Liver (tissue), 9 donors: ENCODE measurements around the gene FAM151B. TPM values are rescaled to one million over a fixed set of nuclear protein-coding genes. Genes with fewer than 3 reads are reported as not detected.

Experiments
- DNase-seq: peaks from one replicate; pipeline ENCODE4 v3.0.0-alpha.2; 2017; ENCODE audit warnings: low spot score
- H3K27ac ChIP-seq, 2 donors: one replicate each; pipeline ENCODE4 v1.7.0; 2013; ENCODE audit warnings: inconsistent platforms in 2 of 2, low read length in 2 of 2, control low read depth in 1 of 2, low read depth in 1 of 2, mild to moderate bottlenecking in 1 of 2
- H3K27me3 ChIP-seq, 4 donors: one replicate each; pipeline versions ENCODE4 v1.6.1 to v1.7.0; 2013; ENCODE audit warnings: low read length in 3 of 4, inconsistent platforms in 1 of 4, mild to moderate bottlenecking in 1 of 4, moderate library complexity in 1 of 4; ENCODE audit not compliant: control insufficient read depth in 4 of 4, insufficient read depth in 4 of 4
- H3K36me3 ChIP-seq, 4 donors: one replicate each; pipeline versions ENCODE4 v1.6.1 to v1.7.0; 2013; ENCODE audit warnings: low read length in 3 of 4, mild to moderate bottlenecking in 3 of 4, low read depth in 1 of 4, moderate library complexity in 1 of 4; ENCODE audit not compliant: control insufficient read depth in 4 of 4, insufficient read depth in 3 of 4
- H3K4me1 ChIP-seq, 4 donors: one replicate each; pipeline versions ENCODE4 v1.6.1 to v1.7.0; 2013; ENCODE audit warnings: low read length in 3 of 4, mild to moderate bottlenecking in 3 of 4, moderate library complexity in 1 of 4; ENCODE audit not compliant: control insufficient read depth in 4 of 4, insufficient read depth in 4 of 4
- H3K4me3 ChIP-seq, 3 donors: one replicate each; pipeline versions ENCODE4 v1.6.1 to v1.7.0; 2013; ENCODE audit warnings: low read length in 3 of 3, control low read depth in 1 of 3, low read depth in 1 of 3, mild to moderate bottlenecking in 1 of 3
- H3K9ac ChIP-seq, 2 donors: one replicate each; pipeline ENCODE4 v1.7.0; 2013; ENCODE audit warnings: low read length in 2 of 2, mild to moderate bottlenecking in 2 of 2, moderate library complexity in 2 of 2, control low read depth in 1 of 2, low read depth in 1 of 2
- H3K9me3 ChIP-seq, 4 donors: one replicate each; pipeline versions ENCODE4 v1.6.1 to v1.7.0; 2013; ENCODE audit warnings: low read length in 3 of 4; ENCODE audit not compliant: control insufficient read depth in 4 of 4
- EGR1 ChIP-seq, 2 donors: IDR thresholded peaks; 2 replicates each; pipeline ENCODE4 v1.6.1; 2016 to 2018; ENCODE audit warnings: antibody characterized with exemption in 2 of 2, low read depth in 2 of 2
- FOXA1 ChIP-seq: IDR thresholded peaks from 2 replicates; pipeline ENCODE4 v1.6.1; 2016; ENCODE audit warnings: antibody characterized with exemption
- FOXA2 ChIP-seq: IDR thresholded peaks from 2 replicates; pipeline ENCODE4 v1.6.1; 2016; ENCODE audit warnings: antibody characterized with exemption
- HNF4A ChIP-seq, 2 donors: conservative IDR thresholded peaks; 2 replicates each; pipeline ENCODE4 v1.6.1; 2016; ENCODE audit warnings: antibody characterized with exemption in 2 of 2, mild to moderate bottlenecking in 2 of 2
- HNF4G ChIP-seq: IDR thresholded peaks from 2 replicates; pipeline ENCODE4 v1.6.1; 2016; ENCODE audit warnings: antibody characterized with exemption
- JUND ChIP-seq, 2 donors: IDR thresholded peaks; 2 replicates each; pipeline ENCODE4 v1.6.1; 2016; ENCODE audit warnings: antibody characterized with exemption in 2 of 2
- NR2F2 ChIP-seq: IDR thresholded peaks from 2 replicates; pipeline ENCODE4 v1.6.1; 2016; ENCODE audit warnings: antibody characterized with exemption
- RAD21 ChIP-seq, 2 donors: IDR thresholded peaks; 2 replicates each; pipeline ENCODE4 v1.6.1; 2016; ENCODE audit warnings: antibody characterized with exemption in 2 of 2, mild to moderate bottlenecking in 2 of 2
- RXRA ChIP-seq, 2 donors: IDR thresholded peaks; 2 replicates each; pipeline ENCODE4 v1.6.1; 2017 to 2018; ENCODE audit warnings: antibody characterized with exemption in 2 of 2, mild to moderate bottlenecking in 1 of 2
- SP1 ChIP-seq: IDR thresholded peaks from 2 replicates; pipeline ENCODE4 v1.6.1; 2018; ENCODE audit warnings: antibody characterized with exemption, mild to moderate bottlenecking
- TAF1 ChIP-seq: conservative IDR thresholded peaks from 2 replicates; pipeline ENCODE4 v1.6.1; 2016; ENCODE audit warnings: antibody characterized with exemption, mild to moderate bottlenecking
- YY1 ChIP-seq: IDR thresholded peaks from 2 replicates; pipeline ENCODE4 v1.6.1; 2016; ENCODE audit warnings: antibody characterized with exemption, mild to moderate bottlenecking
- WGBS: extraction: QIAGEN DNeasy Blood & Tissue Kit; methylation state at CpG from one replicate; pipeline ENCODE4 v1.1.7; 2013; 5-methylcytosine and 5-hydroxymethylcytosine counted together
- polyA plus RNA-seq, 2 donors: library from polyadenylated mRNA; stranded (reverse) in 1 of 2; unstranded in 1 of 2; fragments of 200-250 nt in 1 of 2; fragments of >200 nt in 1 of 2; fragmentation: Nextera tagmentation in 1 of 2; extraction: Ambion mirVana in 1 of 2; gene quantifications; one replicate each; pipeline versions ENCODE4 v1.2.1 to v1.2.3, GENCODE V29; 2013 to 2015
- total RNA-seq, 2 donors: library from RNA; depleted of rRNA; stranded (reverse); fragments of >200 nt; gene quantifications; one replicate each; pipeline ENCODE4 v1.2.3, GENCODE V29; 2014
- TF ChIP-seq, protein P1 (sequence below): fragments of 150-350 bp; IDR thresholded peaks from 2 replicates; pipeline ENCODE4 v1.5.1; 2017; ENCODE audit warnings: improper control_type of control experiment, low read depth, low read length; ENCODE audit not compliant: missing input control
- TF ChIP-seq, protein P2 (sequence below): IDR thresholded peaks from 2 replicates; pipeline ENCODE4 v1.6.1; 2016; ENCODE audit warnings: antibody characterized with exemption
- TF ChIP-seq, protein P3 (sequence below): IDR thresholded peaks from 2 replicates; pipeline ENCODE4 v1.6.1; 2016; ENCODE audit warnings: antibody characterized with exemption, mild to moderate bottlenecking
- TF ChIP-seq, protein P4 (sequence below): IDR thresholded peaks from 2 replicates; pipeline ENCODE4 v1.6.1; 2016; ENCODE audit warnings: antibody characterized with exemption
- TF ChIP-seq, protein P5 (sequence below): IDR thresholded peaks from 2 replicates; pipeline ENCODE4 v1.6.1; 2016; ENCODE audit warnings: antibody characterized with exemption
- donor health status: healthy.
- donor health status: healthy.
- donor health status: healthy.
- donor health status: healthy.
- donor health status: healthy.

The FAM151B gene
- total and polyA plus RNA-seq, 4 donors: 0.43 to 3.0 (median 1.3) TPM

DNA sequence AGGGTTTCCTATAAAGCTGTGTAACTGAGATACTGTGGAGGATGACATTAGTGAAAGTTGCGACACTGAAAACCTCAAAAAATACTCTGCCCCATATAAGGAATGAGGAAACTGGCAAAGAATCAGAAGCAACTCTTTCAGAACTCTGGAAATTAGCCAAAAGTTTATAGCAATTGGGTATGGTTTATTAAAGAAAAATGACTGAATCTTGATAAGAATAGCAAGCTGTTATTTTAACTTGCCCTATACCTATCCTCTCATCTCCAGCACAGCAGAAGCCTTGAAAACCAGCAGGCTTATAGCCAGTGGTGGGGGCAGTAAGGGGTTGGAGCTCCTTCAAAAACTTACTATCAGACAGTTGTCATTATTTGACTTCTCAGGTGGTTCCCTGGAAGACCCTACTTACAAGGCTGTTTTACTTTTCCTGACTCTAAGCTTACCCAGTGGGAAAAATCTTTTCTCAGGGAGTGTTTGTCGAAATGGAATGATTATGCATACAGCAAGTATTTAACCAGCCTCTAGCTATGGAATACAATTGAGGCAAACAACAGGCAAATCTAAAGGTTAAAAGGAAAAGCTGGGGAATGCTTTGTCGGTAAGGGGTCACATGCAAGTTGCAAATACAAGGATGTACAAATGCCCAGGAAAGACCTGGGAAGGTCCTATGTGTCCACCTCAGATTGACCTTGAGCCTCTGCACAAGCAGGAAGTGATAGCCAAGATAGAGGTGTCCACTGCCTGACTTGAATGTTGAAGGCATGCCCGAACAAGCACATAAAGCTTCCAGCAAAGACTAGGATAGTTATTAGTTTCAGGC lies 21.0 kb upstream of the FAM151B start:
- H3K27me3 ChIP-seq: no peaks in the 10 kb centered on the region
- H3K4me3 ChIP-seq: no peak overlapping the region
- H3K36me3 ChIP-seq: peaks cover 9 to 24% (median 17%) of the 10 kb centered on the region in 4 donors
- H3K9ac ChIP-seq: no peak overlapping the region
- DNase-seq: no peak
- H3K27ac ChIP-seq: no peak overlapping the region
- peaks cover 0 to 4% (median 0%) of the 10 kb centered on the region in 4 donors for H3K9me3 ChIP-seq
- TF ChIP-seq RAD21 (IDR thresholded peaks at IDR 0.05) (no peak), RXRA (IDR thresholded peaks at IDR 0.05) (no peak), EGR1 (IDR thresholded peaks at IDR 0.05; ENCODE audit: low read depth in 2 of 2) (no peak), NR2F2 (no peak), TAF1 (no peak), JUND (IDR thresholded peaks at IDR 0.05) (no peak), YY1 (no peak), FOXA1 (no peak), HNF4G (no peak)
- TF ChIP-seq, protein P1, sequence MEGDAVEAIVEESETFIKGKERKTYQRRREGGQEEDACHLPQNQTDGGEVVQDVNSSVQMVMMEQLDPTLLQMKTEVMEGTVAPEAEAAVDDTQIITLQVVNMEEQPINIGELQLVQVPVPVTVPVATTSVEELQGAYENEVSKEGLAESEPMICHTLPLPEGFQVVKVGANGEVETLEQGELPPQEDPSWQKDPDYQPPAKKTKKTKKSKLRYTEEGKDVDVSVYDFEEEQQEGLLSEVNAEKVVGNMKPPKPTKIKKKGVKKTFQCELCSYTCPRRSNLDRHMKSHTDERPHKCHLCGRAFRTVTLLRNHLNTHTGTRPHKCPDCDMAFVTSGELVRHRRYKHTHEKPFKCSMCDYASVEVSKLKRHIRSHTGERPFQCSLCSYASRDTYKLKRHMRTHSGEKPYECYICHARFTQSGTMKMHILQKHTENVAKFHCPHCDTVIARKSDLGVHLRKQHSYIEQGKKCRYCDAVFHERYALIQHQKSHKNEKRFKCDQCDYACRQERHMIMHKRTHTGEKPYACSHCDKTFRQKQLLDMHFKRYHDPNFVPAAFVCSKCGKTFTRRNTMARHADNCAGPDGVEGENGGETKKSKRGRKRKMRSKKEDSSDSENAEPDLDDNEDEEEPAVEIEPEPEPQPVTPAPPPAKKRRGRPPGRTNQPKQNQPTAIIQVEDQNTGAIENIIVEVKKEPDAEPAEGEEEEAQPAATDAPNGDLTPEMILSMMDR: no peak
- TF ChIP-seq, protein P2, sequence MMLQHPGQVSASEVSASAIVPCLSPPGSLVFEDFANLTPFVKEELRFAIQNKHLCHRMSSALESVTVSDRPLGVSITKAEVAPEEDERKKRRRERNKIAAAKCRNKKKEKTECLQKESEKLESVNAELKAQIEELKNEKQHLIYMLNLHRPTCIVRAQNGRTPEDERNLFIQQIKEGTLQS: no peak
- TF ChIP-seq, protein P3, sequence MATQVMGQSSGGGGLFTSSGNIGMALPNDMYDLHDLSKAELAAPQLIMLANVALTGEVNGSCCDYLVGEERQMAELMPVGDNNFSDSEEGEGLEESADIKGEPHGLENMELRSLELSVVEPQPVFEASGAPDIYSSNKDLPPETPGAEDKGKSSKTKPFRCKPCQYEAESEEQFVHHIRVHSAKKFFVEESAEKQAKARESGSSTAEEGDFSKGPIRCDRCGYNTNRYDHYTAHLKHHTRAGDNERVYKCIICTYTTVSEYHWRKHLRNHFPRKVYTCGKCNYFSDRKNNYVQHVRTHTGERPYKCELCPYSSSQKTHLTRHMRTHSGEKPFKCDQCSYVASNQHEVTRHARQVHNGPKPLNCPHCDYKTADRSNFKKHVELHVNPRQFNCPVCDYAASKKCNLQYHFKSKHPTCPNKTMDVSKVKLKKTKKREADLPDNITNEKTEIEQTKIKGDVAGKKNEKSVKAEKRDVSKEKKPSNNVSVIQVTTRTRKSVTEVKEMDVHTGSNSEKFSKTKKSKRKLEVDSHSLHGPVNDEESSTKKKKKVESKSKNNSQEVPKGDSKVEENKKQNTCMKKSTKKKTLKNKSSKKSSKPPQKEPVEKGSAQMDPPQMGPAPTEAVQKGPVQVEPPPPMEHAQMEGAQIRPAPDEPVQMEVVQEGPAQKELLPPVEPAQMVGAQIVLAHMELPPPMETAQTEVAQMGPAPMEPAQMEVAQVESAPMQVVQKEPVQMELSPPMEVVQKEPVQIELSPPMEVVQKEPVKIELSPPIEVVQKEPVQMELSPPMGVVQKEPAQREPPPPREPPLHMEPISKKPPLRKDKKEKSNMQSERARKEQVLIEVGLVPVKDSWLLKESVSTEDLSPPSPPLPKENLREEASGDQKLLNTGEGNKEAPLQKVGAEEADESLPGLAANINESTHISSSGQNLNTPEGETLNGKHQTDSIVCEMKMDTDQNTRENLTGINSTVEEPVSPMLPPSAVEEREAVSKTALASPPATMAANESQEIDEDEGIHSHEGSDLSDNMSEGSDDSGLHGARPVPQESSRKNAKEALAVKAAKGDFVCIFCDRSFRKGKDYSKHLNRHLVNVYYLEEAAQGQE: no peak
- TF ChIP-seq, protein P4, sequence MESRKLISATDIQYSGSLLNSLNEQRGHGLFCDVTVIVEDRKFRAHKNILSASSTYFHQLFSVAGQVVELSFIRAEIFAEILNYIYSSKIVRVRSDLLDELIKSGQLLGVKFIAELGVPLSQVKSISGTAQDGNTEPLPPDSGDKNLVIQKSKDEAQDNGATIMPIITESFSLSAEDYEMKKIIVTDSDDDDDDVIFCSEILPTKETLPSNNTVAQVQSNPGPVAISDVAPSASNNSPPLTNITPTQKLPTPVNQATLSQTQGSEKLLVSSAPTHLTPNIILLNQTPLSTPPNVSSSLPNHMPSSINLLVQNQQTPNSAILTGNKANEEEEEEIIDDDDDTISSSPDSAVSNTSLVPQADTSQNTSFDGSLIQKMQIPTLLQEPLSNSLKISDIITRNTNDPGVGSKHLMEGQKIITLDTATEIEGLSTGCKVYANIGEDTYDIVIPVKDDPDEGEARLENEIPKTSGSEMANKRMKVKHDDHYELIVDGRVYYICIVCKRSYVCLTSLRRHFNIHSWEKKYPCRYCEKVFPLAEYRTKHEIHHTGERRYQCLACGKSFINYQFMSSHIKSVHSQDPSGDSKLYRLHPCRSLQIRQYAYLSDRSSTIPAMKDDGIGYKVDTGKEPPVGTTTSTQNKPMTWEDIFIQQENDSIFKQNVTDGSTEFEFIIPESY: no peak
- H3K4me1 ChIP-seq: no peaks in the 10 kb centered on the region
- 66% methylated on average over 4 of the region's 4 CpGs for WGBS

DNA sequence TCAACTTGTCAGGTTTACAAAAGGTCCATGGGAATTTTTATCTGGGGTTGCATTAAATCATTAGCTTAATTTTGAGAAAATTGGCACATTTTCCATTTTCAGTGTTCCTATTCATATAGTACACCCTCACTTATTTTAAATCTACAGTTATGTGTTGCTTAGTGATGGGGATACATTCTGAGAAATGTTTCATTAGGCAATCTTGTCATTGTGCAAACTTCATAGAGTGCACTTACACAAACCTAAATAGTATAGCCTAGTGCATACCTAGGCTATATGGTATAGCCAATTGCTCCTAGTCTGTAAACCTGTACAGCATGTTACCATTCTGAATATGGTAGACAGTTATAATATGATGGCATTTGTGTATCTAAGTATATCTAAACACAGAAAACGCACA lies 19.8 kb upstream of the FAM151B start:
- Histone ChIP-seq H3K36me3 (peaks cover 7 to 24% (median 15%) of the 10 kb centered on the region in 4 donors), H3K9ac (no peak overlapping the region), H3K4me3 (no peak overlapping the region), H3K9me3 (peaks cover 0 to 4% (median 0%) of the 10 kb centered on the region in 4 donors), H3K4me1 (no peaks in the 10 kb centered on the region), H3K27ac (no peak overlapping the region), H3K27me3 (no peaks in the 10 kb centered on the region)
- 100% methylated on average over 1 of the region's 1 CpG for WGBS
- DNase-seq: no peak
- TF ChIP-seq HNF4G (no peak), RAD21 (IDR thresholded peaks at IDR 0.05) (no peak), NR2F2 (no peak), TAF1 (no peak), YY1 (no peak), FOXA1 (no peak), SP1 (no peak), FOXA2 (no peak), HNF4A (conservative IDR thresholded peaks at IDR 0.05) (no peak)
- TF ChIP-seq, protein P4: no peak
- TF ChIP-seq, protein P2: no peak
- TF ChIP-seq, protein P5, sequence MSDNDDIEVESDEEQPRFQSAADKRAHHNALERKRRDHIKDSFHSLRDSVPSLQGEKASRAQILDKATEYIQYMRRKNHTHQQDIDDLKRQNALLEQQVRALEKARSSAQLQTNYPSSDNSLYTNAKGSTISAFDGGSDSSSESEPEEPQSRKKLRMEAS: no peak
